GM19397 (cell line): ENCODE results near the gene IRF2.
A peak's percentile ranks its signal among the peaks of the same experiment; 100 is the strongest.

Source experiments
- ATAC-seq: cut with Tn5 transposase; IDR thresholded peaks from one replicate; pipeline ENCODE4 v1.9.1; 2021; ENCODE audit warnings: mild to moderate bottlenecking, moderate library complexity; ENCODE audit not compliant: unreplicated experiment

Gene IRF2

DNA sequence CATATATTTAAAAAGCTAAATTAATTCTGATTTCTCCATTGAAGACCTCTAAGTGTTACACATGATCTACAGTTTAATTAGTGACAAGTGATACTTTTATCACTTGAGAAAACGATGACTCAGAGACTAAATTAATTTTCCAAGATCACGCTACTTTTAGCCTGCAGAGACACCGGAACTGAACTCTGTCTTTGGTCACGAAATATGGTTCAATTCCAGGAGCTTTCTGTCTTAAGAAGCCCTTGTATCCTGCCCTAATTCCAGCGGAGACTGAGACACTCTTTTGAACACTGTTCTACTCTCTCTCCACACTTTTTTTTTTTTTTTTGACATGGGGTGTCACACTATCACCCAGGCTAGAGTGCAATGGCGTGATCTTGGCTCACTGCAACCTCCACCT, 63.6 kb downstream of the IRF2 start:
- no peak for ATAC-seq

DNA sequence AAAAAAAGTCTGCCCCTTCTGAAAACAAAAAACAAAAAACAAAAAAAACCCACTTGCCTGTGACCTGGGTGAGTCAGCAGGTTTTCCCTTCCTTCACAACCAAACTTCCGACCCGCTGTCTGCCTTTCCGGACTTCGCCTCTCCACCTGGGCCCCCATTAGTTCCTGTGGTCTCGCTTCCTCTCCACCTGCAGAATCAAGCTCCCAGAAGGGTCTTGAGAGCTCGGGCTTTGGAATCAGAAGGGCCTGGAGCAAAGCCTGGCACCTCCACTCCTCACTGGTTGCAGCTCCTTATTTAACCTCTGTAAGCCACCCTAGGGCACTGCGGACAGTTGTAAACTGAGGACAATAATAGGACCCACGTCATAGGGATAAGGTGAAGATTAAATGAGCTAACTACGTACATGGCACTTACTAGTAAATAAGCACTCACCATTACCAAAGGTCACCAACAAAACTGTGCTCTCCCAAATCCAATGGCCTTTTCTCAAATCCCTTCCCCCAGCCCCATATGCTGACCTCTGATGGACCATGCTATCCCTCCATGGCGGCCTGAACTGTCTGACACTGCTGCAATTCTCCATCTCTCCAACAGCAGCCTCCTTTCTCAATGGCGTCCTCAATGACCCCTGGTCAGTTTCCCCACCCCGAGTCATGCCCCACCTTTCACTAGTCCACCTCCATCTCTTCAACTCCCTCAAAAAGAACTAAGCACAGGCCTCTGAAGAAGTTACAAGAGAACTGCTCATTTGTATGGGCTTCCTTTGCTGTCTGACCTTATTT, 64.2 kb downstream of the IRF2 start:
- ATAC-seq = no peak

DNA sequence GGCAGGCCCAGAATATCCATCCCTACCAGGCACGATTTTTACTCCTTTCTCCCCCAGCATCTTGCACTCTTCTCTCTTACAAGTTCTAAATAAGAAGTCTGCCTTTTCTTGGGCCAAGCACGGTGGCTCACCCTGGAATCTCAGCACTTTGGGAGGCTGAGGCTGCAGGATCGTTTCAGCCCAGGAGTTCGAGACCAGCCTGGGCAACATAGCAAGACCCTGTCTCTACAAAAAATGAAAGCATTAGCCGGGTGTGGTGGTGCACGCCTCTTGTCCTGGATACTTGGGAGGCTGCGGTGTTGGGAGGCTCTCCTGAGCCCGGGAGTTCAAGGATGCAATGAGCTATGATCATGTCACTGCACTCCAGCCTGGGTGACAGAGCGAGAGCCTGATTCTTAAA, 64.8 kb downstream of the IRF2 start:
- no peak for ATAC-seq

DNA sequence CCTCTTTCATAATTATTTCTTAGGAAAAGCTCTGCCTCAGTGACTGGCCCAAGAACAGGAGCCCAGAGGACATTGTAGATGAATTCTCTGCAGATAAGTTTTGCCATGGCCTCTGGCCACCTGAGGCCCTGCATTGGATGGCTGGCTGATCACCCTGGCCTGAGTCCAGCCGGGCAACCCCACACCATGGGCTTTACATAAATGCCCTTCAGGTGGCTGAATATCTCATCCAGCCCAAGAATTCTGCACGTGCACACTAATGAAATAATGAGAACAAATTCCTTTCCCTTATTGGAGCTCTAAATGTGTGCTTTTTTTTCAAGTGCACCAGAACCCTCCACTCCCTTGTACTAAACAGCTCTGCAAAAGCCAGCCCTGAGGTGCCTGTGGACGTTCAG, 65.7 kb downstream of the IRF2 start:
- ATAC-seq = no peak

DNA sequence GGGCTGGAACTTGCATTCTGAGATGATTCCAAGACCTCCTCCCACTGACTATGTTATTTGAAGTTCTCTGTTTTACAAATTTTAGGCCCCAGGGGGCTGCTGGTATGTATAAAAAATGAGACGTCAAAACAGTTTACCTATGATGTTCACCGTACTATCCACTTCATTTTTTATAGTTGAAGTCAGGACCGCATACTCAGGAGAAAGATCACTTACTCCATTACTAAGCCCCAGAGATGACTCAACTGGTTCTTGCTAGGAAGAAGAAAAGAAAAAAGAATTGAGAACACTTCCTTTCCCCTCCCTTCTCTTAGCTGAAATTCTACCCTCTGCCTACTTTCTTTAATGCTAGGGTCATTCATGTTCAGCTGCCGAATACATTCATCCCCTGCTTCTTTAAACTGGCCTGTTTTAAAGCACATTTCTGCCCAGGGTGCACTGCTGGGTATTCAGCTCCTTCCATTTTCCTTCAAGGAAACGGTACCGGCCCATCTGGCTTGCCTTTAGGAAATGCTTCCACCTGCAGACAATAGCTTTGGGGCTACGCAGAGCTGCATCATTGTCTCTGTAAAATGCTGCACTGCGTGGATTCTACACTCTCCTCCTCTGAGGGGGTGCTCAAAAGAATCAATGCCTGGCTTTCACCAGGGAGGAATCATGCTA, 66.2 kb downstream of the IRF2 start:
- ATAC-seq = no peak

DNA sequence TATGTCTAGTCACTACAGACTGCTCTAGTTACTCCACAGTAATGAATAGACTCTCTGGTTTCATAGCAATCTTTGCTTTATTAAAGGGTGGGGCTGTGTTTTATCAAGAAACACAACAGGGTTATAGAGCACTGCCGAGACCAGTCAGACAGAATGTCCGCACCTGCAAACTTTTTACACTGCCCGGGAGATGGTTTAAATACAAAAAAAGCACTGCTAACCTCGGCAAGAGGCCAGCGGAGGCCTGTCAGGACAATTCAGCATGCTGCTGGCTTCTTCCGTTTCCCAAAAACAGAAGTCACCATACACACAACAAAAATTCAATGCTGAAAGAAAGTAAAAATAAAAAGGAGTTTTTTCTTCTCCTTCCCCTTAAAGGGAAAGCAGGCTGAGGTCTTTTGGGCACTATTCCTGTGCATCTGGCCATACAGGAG, 67.4 kb downstream of the IRF2 start:
- no peak for ATAC-seq

DNA sequence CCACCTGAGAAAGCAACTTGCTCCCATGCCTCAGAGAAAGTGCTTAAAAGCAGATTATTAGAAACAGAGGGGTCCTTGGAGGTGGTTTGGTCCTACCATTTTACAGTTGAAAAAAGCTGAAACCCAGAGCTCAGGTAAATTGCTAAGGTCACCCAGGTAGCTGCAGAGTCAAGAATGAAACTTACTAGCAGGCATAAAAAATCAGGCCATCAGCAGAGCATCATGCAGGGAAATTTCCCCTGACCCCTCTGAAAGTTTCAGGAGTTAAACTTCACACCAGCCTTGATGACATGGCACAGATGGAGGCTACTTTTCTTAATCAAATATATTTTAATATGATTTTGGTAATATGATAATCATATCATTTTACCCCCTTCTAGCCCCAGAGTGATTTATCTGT, 70.3 kb downstream of the IRF2 start:
- ATAC-seq = no peak

DNA sequence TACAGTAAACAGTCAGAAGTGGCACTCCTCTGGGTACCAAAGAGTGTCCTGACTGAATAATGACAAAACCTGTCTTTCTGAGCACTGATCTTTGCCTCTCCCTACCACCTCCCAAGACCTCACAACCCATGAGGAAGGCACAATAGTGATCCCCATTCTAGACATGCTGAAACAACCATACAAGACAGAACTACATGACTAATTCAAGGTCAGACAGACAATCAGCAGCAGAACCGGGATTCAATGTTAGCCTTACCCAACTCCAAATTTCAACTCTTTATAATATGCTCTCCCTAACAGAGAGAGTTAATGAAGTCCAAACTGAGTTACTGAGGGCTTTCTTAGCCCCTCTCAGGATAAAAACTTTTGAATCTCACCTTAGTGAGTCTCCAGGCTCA, 71.0 kb downstream of the IRF2 start:
- ATAC-seq = no peak

DNA sequence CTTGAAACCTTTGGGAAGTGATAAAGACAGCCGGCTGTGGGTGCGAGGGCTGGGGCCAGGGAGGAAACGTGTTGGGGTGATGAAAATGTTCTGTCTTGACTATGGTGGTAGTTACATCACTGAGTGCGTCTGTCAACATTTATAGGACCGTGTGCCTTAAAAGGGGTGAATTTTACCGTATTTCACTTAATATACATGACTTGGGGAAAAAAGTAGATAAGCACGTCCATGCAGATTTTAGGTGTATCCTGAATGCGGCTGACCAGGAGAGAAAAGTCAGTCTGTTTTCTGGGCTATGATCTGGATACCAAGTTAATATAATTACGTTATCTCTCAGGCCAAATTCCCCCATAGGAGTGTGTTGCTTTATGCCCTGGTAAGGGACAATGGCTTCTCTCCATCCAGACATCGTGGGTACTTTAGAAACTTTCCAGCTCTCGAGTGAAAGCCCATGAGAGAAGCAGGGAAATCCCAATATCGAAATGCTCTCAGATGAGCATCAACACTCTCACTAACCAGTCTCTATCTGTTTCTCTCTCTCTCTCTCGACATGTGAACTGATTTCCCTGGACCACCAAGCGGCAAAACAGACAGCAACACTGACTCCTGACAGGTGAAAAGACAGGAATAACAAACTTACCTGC, 71.5 kb downstream of the IRF2 start:
- no peak for ATAC-seq

DNA sequence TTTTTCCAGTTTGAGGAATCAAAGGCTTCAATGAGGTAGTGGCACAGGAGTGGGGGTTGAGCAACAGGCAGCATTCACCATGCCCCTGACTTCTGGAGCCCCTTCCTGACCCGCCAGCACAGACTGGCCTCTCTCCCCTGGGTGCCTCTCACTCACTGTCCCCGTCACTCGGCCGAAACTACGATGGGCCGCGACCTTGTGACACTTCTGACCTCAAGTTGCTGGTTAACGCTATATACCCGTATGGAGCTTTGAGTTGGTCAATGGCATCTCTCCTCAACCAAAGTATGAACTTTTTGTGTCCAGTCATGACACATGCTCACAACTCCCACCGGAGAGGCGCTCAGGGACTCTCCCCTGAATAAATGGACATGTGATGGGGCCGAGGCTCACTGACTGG, 72.1 kb downstream of the IRF2 start:
- no peak for ATAC-seq

DNA sequence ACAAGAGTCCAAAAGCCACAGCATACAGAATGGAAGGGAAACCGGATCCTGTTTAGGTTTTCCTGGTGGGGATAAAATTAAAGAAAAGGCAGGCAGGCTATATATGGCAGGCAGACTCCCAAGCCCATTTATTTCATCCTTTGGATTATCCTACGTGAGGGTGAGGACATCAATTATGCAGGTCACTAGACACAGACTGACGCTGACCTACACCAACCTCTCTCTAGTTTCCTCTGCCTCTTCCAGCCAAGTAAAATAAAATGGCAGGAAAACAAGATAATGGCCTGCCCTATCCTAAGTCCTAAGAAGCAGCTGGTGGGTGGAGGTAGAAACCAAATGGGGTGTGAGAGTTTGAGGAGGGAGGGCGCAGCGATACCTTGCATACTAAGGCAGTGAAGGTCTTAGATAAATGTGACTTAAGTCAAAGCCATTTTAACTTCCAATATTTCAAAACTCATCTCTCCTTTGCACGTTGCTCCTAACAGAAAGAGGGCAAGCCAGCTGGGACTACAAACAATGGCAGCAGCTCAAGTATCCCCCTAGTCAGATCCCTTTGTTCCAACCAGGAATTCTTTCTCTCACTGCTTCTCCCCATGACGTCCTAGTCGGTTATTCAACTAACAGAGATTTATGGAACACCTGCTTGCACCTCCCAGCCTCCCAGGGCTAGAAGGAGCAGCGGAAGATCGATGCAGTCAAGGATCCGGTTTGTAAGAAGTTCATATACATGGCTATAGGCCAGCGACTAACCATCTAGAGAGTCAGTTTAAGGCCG, 72.8 kb downstream of the IRF2 start:
- ATAC-seq = no peak

DNA sequence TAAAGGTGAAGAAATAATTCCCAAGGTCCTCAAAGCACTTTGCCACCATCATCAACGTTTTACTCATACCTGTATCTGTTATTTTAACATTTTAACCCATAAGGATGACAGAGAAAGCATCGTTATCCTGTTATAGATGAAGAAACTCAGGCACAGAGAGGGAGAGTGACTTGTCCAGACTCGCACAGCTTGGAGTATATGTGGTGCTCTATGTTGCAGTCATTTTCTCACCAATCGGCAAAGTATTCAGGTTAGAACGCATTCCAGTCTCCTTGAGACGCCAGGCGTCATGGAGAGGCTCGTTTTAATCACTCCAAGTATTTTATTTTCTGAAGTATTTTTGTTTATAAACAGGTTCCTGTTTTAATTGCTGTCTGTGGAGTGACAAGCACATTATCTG, 73.5 kb downstream of the IRF2 start:
- ATAC-seq = no peak

DNA sequence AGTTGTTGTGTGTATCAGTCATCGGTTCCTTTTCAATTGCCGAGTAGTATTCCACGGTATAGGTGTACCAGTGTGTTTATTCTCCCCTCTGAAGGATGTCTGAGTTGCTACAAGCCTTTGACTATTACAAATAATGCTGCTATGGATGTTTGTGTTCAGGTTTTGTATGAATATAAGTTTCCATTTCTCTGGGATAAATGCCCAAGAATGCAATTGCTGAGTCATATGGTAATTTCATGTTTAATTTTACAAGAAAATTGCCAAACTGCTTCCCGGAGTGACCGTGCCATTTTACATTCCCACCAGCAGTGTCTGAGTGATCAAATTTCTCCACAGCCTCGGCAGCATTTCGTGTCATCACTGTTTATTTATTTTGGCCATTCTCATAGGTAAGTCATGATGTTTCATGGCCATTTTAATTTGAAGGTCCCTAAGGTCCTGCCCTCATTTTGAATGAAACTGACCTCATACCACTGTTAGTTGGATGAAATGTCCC, 73.9 kb downstream of the IRF2 start:
- no peak for ATAC-seq

DNA sequence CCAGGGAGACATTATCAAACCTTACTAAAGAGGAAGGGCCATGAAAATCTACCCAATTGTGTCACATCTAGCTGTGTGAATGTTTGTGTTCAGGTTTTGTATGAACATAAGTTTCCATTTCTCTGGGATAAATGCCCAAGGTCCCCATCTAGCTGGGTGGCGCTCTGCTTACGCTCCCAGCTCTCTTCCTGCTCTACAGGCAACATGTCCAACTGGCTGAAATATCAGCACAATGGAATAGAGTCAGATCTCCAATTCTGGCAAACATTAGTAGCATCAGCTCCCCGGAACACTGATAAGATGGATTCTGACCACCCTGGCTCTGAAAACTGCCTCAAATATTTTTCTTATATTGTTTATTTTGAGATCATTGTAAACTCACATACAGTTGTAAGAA, 74.8 kb downstream of the IRF2 start:
- no peak for ATAC-seq

DNA sequence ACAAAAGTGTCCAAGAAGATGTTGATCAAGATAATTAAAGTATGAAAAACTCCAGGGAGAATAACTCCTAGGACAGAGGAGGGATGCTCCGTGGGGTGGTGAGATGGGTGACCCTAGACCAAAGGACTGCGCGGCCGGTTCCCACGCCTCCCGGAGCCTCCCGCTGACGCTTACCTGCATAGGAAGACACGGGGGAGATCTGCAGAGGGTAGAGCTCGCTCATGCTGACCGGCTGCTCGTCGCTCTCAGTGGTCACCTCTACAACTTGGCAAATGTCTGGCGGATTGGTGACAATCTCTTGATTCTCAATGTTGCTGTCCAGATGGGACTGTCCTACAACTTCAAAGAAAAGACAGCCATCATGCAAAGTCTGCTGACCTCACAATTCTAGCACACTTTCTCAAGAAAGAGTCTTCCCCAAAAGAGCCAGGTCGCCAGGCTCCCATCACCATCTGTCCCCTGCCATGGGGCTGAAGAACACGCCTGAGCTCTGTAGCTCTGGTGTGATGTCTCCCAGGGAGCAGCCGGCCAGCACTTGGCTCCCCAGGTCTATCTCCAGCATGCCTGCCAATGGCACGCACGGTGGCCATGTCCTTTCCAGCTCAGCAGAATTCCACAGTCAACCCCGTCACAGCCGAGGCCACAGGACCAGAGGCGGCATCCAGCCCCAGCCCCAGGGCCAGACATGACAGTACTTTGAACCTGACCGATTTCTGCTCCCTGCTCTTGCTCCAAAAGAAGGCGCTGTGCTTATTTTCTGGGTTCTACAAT, 75.4 kb downstream of the IRF2 start:
- ATAC-seq = no peak

DNA sequence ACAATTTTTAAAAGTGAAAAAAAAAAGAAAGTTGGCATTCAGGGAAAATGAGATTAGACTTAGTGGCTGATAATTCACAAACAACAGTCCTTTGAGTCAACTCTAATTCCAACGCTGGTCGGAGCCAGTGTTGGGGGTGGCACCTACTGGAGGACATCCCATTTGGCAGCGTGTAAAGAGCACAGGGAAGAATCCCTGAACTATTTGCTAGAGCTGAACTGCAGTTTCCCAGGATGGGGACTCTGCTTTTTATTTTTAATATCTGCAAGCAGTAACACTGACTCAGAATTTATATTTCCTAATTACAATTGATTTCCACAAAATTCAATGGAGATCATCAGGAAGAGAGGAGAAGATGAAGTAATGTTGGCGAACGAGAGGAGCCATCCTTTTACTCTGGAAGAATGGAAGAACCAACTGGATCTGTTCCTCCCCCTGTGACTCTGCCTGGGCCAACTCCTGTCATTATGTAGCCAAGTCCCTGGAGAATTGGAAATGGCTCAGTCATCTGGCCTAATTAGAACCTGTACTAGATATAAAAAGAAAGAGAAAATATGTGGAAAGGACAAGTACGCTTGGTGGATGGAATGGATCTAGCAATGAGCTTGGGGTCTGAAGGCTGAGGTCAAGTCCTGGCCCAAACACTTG, 76.7 kb downstream of the IRF2 start:
- ATAC-seq = no peak

DNA sequence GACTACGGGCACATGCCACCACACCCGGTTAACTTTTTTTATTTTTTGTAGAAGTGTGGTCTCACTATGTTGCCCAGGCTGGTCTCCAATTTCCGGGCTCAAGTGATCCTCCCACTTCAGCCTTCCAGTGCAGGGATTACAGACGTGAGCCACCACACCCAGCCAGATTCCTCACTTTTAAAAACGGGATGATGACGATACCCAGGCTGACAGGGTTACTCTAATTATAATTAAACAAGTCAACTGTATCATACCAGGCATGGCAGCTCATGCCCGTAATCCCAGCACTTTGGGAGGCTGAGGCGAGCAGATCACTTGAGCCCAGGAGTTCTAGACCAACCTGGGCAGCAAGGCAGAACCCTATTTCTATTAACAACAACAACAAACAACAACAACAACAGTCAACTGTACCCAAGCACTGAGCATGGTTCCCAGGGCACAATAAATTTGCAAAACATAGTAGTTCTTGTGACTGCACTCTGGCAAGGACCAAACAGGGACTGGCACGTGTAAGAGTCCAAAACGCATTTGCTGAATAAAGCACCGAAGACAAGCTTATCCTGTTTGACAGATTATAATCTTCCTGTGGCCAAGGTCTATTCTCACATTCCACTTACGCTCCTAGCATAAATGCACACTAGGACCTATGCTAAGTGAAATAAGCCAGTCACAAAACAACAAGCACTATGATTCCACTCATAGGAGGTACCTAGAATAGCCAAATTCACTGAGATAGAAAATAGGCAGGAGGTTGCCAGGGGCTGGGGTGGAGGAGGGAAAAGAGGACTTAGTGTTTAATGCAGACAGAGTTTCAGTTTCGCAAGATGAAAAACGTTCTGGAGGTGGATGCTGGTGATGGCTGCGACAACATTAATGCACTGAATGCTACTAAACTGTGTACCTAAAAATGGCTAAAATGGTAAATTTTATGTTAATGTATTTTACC, 77.5 kb downstream of the IRF2 start:
- ATAC-seq = no peak

DNA sequence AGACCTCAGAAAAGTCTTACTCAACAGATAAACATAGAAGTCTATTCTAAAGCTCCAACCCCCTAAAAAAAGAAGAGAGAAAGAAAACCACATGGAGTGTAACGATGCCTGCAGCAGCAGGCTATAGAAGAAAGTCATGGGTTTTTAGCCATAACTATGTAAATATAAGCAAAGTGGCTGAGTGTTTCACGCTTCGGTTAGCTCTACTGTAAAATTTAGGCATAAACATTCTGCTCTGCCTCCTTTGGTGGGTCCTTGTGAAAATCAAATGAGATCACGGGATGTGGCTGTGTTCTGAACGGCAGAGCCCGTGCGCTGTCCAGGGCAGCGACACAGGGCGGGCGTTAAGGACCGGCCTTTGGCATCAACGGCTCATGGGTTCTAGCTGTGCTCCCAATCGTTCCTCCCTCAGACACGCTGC, 78.4 kb downstream of the IRF2 start:
- ATAC-seq = peak; percentile 86

DNA sequence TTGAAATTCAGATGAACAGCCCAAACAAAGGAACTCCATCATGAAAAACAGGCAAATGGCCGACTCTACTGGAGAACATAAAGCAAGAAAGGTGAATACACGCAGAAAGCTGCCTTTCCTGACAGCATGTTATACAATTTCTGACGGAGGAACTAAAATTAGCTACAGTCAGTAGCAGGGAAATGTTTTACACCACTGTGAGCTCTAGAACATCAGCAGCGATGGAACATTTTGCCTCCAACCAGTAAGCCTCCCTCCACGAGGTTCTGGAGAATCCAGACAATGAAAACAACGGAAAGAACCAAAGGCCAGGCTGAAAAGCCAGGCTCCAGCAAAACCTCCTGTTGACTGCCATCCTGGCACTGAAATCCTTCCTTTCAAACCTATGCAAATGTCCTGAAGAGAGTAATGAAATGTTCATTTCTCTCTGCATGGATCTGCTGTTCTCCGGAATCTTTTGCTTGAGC, 78.9 kb downstream of the IRF2 start:
- ATAC-seq = peak; percentile 13
